Measurements from ENCODE around the gene DSE. TPM values are rescaled to one million over a fixed set of nuclear protein-coding genes. Genes with fewer than 3 reads are reported as not detected.
A peak's percentile ranks its signal among the peaks of the same experiment; 100 is the strongest.

DSE gene
- total RNA-seq, 1 experiment from 2014 or later = 5.4 TPM

GRCh38 chr6:116444092-116444491 lies 73.3 kb downstream of the DSE start:
- Histone ChIP-seq H3K27me3 (ENCODE audit: control insufficient read depth, insufficient read depth, low read length) (peaks cover 11% of the 10 kb centered on the region), H3K36me3 (ENCODE audit: control insufficient read depth, insufficient read depth, low read length) (no peaks in the 10 kb centered on the region), H3K9me3 (ENCODE audit: control insufficient read depth, insufficient read depth, low read depth, low read length) (no peaks in the 10 kb centered on the region), H3K4me3 (ENCODE audit: low read depth in 2 of 2, low read length in 2 of 2) (no peak overlapping the region), H3K4me1 (ENCODE audit: control insufficient read depth, insufficient read depth, low read length) (no peaks in the 10 kb centered on the region), H3K27ac (ENCODE audit: low read length) (no peak overlapping the region)
- intact Hi-C loops (cut with micrococcal nuclease; ENCODE audit: unreplicated experiment) = no loop called here
- DNase-seq (ENCODE audit: low read depth, low spot score) (peak; percentile 10), ATAC-seq (peak; percentile 80)
- no TSS peak for BruUV-seq (replicated peaks)
- ChIA-PET CTCF (interaction anchor here (1.1 kb wide), 1 partner anchor 135 kb away, joined by 3 read pairs; no protein-coding TSS in a partner anchor), POLR2A (no interaction called here)
- TF ChIP-seq CTCF (IDR thresholded peaks at IDR 0.05) (peak; percentile 73; the same call in 1 of the 2 replicates), SIN3A (IDR thresholded peaks at IDR 0.05; ENCODE audit: borderline replicate concordance, insufficient read depth, low read depth, low read length) (no peak)
- in situ Hi-C loops (cut with HindIII; ENCODE audit: low pct_unique_long_range_greater_than_20kb, low sequenced_read_pairs) = no loop called here

- Histone ChIP-seq H3K36me3 (ENCODE audit: control insufficient read depth, insufficient read depth, low read length) (no peaks in the 10 kb centered on the region), H3K4me1 (ENCODE audit: control insufficient read depth, insufficient read depth, low read length) (no peaks in the 10 kb centered on the region), H3K27me3 (ENCODE audit: control insufficient read depth, insufficient read depth, low read length) (peaks cover 10% of the 10 kb centered on the region), H3K4me3 (ENCODE audit: low read depth in 2 of 2, low read length in 2 of 2) (no peak overlapping the region), H3K9me3 (ENCODE audit: control insufficient read depth, insufficient read depth, low read depth, low read length) (no peaks in the 10 kb centered on the region), H3K27ac (ENCODE audit: low read length) (no peak overlapping the region)
- BruUV-seq (replicated peaks) = no TSS peak
- POLR2A ChIA-PET = no interaction called here
- intact Hi-C loops (cut with micrococcal nuclease; ENCODE audit: unreplicated experiment) = no loop called here
- ATAC-seq (no peak), DNase-seq (ENCODE audit: low read depth, low spot score) (no peak)
- CTCF ChIA-PET = interaction anchor here (1.1 kb wide), 1 partner anchor 135 kb away, joined by 3 read pairs; no protein-coding TSS in a partner anchor
- no peak for TF ChIP-seq SIN3A (IDR thresholded peaks at IDR 0.05; ENCODE audit: borderline replicate concordance, insufficient read depth, low read depth, low read length)
- TF ChIP-seq REST (IDR thresholded peaks at IDR 0.05; ENCODE audit: insufficient read depth in 1 of 2, low read depth in 2 of 2, low read length in 1 of 2) = no peak
- no peak for TF ChIP-seq POLR2AphosphoS5 (IDR thresholded peaks at IDR 0.05; ENCODE audit: low read depth, low read length)
- TF ChIP-seq TCF7L2 (IDR thresholded peaks at IDR 0.05; ENCODE audit: low read depth, low read length) = no peak
- no peak; the same call in 1 of the 2 replicates for TF ChIP-seq CTCF (IDR thresholded peaks at IDR 0.05)
- in situ Hi-C loops (cut with HindIII; ENCODE audit: low pct_unique_long_range_greater_than_20kb, low sequenced_read_pairs) = no loop called here
These were observed 73.8 kb downstream of the DSE start for GRCh38 chr6:116444575-116444974.

All from Panc1 (cell line).